NCI-H69 (cell line): Measurements from ENCODE around the gene CNOT3.
"Not testable (repeated sequence)": the region's sequence is repeated elsewhere in the genome, so short reads cannot be mapped to it uniquely, and the experiment has no call there.

Source experiments
- DNase-seq: peaks from one replicate; lab custom pipeline; 2025; lab: John Stamatoyannopoulos, UW

Gene CNOT3

DNA sequence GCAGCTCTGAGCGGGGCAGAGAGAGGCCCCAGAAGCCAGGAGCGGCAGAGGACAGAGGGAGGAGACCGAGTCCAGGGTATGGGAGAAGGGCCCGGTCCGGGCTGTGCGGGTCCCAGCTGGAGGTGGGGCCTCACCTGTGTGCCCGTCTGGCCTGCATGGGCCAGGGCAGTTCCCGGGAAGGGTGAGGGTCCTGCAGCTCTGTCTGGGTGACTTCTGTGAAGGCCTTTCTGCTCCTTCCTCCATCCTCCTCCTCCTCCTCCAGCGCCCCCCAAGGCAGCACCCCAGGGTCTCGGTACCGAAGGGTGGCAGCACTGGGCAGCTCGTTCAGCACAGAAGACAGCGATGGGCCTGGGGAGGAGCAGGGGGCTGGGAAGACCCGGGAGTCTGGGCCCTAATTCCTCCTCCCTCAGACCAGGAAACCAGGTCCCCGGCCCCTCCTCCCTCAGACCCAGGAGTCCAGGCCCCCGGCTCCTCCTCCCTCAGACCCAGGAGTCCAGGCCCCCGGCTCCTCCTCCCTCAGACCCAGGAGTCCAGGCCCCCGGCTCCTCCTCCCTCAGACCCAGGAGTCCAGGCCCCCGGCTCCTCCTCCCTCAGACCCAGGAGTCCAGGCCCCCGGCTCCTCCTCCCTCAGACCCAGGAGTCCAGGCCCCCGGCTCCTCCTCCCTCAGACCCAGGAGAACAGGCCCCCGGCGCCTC, 34.3 kb downstream of the CNOT3 start:
- DNase-seq: not testable (repeated sequence)

DNA sequence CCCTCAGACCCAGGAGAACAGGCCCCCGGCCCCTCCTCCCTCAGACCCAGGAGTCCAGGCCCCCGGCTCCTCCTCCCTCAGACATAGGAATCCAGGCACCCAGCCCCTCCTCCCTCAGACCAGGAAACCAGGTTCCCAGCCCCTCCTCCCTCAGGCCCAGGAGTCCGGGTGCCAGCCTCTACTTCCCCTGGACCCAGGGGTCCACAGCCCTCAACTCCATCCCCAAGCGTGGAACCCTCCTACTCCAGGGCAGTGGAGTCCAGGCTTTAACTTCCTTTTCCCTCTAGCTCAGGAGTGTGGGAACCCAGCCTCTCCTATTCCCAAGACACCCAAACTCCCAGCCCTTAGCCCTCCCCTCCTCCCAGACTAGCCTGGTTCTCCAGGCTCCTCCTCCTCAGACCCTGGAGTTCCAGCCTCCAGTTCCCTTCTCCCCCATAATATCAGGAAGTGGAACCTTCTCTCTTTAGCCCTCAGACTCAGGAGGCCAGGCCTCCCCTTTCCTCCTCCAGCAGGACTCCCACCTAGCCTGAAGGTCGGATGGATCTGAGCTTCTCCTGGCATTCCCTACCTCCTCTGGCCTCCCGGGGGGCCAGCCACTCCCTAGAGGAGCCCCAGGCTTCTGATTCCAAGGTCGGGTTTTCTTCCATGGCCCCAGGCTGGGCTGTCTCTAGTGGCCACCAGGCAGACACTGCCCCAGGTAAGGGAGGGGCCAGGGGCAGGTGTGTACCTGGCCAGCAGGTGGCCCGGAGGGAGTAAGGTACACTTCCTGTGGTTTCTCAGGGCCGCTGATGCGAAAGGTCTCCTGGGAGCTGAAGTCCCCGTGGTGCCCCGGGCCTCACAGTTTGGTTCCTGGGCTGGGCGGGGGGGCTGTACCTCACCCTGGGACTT, 35.2 kb downstream of the CNOT3 start, which contains the start of gene TMC4:
TMC4 (minus strand) TSS at position 690 of the 888 bp plus-strand sequence; CDS start at position 647, 43 bp downstream.
- DNase-seq: peak; percentile 95

DNA sequence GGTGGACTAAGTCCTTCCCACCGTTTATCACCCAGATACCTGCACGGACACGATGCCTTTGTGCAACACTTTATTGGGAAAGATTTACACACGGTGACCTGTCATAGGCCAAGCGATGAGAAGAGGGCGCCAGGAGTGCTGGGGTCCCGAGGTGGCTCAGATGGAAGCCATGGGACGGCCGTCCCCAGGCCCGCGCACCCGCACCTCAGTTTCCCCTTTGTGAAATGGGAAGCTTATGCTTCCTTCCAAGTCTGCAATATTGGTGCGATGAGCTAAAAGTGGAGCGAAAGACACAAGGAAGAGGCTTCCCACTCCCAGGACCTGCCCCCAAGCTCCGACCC, 35.8 kb downstream of the CNOT3 start:
- no peak for DNase-seq

DNA sequence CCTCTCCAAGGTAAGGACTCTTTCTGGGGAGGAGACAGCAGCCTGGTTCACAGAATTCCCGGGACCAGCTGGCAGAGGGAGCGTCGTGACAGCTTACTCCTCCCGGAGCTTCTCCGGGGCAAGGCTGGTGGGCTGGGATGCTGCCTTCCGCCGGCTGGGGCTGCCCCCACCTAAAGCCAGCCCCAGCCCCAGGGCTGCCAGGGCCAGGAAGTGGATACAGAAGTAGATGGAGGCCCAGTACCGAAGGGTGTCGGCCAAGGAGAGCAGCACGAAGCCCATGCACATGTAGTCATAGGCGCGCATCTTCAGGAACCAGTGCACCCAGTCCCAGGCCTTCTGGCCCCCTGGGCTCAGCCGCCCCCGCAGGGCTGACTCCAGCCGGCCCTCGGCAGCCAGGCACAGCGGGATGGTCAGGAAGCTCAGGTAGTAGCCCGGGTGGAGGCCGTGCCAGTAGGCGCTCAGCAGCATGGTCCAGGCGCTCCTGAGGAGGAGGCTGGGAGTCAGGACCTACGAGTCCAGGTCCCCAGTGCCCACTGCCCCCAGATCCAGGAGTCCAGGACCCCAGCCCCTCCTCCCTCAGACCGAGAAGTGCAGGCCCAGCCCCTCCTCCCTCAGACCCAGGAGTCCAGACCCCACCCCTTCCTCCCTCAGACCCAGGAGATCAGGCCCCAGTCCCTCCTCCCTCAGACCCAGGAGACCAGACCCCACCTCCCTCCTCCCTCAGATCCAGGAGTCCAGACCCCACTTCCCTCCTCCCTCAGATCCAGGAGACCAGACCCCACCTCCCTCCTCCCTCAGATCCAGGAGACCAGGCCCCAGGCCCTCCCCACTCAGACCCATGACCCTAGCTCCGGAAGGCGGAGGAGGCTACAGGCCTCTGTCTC, 36.6 kb downstream of the CNOT3 start:
- no peak for DNase-seq

DNA sequence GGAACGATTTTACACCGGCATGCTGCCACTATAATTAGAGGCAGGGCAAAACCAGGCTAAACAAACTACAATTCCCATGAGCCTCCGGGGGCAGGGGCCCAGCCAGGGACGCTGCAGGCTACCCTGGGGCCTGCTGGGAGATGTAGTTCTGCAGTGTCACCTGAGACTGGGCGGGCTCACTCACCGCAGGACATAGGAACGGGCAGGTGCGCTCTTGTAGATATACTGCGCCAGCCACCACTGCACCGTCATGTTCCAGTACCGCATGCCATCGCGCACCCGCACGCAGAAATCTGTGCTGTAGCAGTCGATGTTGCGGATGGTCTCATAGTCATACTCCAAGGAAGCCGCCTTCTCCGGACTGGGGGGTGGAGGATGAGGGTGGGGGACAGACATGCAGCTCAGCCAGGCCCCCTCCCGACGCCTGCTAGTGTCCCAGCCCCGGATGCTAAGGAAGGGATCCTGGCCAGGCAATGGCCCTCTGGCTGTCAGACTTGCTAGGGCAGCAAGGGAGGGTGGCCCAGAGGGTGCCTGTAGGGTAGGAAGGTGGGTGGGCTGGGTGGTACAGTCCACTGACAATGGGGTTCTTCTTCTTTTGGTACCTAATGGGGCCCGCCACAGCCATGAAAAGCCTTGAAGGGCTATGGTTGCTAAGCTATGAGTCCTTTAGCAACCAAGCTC, 41.2 kb downstream of the CNOT3 start:
- DNase-seq: peak; percentile 87

DNA sequence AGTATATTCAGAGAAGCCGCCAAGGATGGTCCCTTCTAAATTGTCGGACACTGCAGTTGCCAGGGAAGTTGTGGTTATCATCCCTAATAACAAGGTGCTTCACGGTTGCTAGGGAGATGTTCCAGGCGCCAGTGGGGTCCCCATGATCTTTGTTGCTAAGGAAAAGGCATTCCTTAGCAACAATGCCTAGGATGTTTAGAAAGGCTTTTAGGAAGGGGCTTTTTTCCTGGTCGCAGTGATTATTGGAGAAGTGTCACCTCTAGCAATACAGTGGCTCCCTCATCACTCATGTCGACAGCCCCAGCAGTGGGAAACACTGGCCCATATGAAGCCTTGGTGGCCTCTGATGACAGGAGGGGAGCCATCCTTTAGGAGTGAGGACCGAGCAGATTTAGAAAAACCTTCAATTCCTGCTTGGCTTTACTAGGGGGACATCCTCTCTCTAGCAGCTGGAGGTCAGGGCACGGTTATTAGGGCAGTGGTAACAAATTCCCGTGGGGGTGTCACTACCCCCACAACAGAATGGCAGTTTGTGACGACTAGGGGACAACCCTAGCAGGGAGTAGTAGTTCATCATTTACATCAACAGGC, 41.8 kb downstream of the CNOT3 start:
- DNase-seq: no peak

DNA sequence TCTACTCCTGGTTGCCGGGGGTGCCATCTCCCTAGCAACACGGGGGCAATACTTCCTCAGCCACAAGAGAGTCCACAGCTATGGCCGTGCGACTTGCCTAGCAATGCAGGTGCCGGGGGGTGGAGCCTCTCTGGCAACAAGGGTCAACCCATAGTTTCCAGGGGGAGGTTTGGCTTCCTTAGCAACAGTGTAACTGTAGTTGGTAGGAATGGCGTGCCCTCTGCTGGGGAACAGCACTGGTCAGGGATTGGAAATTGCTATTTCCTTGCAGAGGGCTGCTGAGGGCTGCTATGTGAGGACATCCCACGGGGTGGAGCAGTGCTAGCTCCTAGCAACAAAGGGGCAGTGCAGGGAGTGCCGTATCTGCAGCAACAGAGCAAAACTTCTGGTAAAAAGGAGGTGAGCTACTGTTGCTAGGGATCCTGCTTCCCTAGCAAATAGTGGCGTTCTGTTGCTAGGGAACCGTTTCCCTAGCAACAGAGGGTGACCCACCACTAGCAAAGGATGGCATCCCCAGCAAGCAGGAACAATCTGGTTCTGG, 42.4 kb downstream of the CNOT3 start:
- DNase-seq: peak; percentile 98

DNA sequence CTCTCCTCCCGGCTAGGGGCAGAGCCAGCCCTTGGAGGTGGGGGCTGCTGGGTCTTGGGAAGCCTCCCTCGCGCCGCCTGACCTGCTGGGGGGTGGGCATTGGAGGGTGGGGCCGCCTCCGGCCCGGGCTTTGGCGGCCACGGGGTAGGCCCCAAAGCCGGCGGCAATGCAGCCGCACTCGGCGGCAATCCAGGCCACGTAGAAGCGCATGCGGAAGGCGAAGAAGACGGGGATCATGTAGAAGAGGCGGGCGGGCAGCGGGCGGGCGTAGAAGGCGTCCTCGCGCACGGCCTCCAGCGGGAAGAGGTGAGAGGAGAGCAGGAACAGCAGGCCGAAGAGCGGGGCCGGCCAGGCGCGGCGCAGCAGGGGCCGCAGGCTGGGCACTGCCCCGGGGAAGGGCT, 43.1 kb downstream of the CNOT3 start:
- no peak for DNase-seq

DNA sequence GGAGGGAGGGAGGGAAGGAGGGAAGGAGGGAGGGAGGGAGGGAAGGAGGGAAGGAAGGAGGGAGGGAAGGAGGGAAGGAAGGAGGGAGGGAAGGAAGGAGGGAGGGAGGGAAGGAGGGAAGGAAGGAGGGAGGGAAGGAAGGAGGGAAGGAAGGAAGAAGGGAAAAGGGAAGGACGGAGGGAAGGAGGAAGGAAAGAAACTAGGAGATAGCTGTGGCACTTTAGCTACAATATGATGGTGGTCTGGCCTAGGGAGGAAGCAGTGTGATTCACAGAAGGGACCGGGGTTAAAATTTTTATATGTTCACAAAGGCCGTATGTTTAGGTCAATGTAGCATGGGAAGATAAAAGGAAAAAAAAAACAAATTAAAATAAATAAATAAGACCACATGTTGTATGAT, 44.3 kb downstream of the CNOT3 start:
- not testable (repeated sequence) for DNase-seq

DNA sequence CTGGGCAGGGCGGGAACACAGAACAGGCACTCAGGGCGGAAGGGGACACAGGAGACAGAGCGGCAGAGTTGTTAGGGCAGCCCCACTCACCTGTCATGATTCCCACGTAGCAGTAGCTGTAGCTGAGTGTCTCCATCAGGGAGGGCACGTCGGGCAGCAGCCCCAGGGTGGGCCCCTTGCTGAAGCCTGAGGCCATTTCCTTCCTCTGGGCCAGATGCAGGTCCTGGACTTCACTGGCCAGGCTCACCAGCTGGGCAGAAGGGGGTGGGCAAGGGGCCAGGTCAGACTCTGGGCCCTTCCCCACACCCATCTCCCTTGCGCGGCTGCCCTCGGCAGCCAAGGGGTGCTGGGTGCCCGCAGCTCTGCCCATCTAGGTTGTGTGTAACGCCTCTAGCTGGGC, 45.9 kb downstream of the CNOT3 start:
- DNase-seq: no peak

DNA sequence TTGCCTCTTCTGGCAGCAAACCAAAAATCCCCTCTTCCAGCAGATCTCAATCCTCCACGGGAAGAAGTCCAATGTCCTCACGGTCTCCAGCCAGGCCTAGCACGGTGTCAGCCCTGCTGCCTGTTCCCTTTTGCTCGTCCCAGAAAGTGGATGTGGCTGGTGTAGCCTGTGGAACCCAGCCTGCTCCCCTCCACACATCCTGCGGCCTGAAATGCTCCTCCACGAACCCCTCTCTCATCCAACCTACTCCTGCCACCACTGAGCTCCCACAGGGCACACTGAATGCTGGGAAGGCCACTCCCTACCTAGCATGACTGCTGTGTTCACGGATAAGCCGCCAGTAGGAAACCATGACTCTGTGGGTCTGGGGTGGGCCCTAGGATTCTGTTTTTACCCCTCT, 48.8 kb downstream of the CNOT3 start:
- DNase-seq: no peak

DNA sequence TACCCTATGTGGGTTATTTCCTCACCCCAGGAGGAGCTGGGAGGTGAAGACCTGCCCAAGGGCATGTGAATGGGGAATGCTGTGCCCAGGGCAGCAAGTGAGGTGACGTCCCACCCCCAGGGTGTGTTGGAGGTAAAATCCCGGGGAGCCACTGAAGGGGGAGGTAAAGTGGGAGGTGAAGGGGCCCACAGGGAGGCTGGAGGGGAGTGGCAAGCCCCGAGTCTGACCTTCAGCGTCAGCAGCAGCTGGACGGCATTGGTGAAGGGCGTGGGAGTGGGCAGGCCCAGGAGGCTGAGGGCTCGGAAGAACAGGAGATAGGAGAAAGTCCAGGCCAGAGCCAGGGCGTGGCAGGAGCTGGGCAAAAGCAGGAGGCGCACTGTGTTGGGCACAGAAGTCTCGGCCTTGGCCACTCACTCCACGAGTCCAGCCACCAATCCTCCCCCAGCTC, 49.4 kb downstream of the CNOT3 start:
- DNase-seq: no peak

DNA sequence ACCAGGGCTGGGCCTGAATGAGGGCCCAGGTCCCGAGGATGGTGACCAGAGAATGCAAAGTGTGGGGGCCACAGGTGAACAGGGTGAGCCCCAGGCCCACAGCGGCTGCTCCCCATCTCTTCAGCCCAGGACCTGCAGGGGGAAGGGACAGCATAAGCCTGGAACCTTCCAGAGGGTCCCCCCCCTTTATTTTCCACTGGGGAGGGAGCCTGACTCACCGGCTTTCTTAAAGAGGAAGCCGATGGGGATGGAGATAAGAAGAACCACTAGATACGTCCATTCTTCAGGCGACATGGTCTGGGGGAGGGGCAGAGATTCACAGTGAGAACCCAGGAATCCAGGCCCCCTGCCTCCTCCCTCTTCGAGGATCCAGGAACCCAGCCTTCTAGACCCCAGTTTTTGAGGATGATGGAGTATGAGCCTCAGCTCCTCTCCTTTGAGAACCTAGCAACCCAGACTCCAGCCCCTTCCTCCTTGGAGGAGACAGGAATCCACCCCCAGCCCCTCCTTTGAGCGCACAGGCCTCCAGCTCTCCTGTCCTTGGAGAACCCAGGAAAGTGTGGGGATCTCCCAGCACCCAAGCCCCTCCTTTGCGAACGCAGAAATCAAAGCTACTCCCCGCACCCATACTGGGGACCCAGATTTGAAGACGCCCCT, 50.8 kb downstream of the CNOT3 start:
- DNase-seq: no peak

DNA sequence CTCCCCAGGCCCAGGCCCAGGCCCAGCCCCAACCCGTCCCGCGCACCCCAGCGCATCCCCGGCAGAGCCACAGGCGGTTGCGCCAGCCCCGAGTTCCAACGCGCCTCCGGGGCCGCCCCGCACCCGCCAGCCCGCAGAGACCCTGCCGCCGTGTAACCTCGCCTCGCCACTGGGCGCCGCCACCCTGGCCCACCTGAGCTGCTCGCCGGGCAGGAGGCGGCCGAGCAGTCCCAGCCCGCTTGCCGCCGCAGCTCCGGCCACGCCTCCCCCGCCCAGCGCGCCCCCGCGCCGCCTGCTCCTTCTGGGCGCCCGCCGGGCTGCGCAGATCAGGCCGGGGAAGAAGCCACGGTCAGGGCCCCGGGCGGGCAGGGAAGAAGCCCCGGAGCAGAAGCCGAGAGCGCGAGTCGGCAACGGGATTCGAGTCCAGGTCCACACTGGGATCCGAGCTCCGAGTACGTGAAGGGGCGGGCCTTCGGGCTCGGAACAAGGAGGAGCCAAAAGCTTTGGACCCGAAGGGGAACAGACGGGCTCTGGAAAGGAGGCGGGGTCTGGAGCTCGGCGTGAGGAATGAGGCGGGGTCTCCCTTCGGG, 51.7 kb downstream of the CNOT3 start, which contains the start of gene MBOAT7:
MBOAT7 (minus strand) TSS at position 436 of the 590 bp plus-strand sequence. CDS start 1,072 bp downstream, outside the sequence.
- DNase-seq: no peak

DNA sequence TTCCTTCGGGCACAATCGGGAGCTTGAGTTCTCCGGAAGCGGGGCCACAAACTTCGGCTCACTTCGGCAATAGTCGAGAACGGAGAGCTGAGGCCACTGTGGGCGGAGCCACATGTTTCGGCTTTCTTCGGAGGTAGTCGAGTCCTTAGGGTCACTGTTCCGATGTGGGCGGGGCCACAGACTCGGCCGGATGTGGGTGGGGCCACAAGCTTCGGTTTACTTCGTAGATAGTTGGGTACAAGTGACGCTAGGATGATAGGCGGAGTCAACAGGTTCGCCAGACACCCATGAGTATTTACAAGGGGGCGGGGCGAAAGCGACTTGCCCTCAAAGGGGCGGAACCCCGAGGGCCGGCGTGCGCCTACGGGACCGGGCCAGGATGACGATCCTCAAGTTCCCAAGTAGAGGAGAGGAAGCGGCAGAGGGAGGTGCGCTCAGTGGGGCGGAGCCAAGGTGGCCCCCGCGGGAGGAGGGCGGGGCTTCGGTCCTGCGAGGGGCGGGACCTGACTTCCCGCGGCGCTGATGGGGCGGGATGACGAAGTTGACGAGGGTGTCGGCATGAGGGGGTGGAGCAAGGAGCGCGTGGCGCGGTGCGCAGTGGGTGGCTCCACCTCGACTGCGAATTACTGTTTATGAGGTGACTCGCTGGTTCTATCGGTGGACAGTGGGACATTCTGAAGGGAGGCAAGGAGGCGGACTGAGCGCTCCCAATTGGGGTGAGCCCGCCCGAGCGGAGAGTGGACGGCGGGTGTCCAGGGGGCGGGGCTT, 52.4 kb downstream of the CNOT3 start:
- DNase-seq: peak; percentile 100

DNA sequence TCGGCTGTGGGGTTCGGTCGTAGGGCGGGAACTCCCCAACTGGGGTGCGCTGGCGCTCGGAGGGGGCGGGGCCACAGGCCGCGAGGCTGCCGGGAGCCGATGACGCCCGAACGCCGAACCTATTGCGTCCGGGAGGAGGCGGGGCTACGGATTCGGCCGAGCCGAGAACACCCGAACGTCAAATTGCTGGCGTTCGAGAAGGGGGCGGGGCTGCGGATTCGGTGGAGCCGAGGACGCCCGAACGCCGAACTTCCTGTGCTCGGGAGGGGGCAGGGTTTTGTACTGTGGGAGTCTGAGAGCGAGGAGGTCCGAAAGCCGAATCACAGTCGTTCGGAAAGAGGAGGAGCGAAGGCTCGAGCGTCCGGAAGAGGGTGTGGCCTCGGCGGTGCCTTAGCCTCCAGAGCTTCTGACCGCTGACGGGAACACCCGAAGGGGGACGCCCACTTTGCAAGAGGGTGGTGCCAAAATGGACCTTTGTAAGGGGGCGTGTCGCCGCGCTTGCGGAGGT, 53.0 kb downstream of the CNOT3 start:
- DNase-seq: peak; percentile 100

DNA sequence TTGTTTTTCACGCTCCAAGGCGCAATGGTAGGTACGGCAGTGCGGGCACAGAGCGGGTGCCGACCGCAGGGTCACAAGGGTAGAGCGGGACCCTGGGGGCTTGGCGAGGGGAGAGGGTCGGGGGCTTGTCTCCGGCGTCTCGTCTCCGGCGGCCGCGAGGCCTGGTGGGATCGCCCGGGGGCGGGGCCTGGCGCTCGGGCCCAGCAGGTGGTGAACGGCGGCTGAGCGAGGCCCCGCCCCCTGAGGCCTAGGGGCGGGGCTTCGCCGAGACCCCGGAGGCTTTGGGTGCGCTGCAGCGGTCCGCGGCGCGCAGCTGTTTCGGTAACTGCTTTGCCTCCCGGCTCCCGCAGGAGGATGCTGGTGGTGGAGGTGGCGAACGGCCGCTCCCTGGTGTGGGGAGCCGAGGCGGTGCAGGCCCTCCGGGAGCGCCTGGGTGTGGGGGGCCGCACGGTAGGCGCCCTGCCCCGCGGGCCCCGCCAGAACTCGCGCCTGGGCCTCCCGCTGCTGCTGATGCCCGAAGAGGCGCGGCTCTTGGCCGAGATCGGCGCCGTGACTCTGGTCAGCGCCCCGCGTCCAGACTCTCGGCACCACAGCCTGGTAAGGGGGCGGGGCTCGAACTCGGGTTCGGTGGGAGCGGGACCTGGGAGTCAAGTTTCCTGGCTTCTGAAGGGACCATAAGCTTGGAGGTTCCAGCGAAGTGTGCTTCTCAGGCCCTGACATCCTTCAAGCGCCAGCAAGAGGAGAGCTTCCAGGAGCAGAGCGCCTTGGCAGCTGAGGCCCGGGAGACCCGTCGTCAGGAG, 53.6 kb downstream of the CNOT3 start, which contains the start of gene TSEN34:
TSEN34 (plus strand) TSS at position 298 of the 800 bp plus-strand sequence; CDS start at position 355, 57 bp downstream.
- DNase-seq: peak; percentile 93
